HG02884 (cell line): ENCODE data around the gene ARGFX.
"Not testable (repeated sequence)": the region's sequence is repeated elsewhere in the genome, so short reads cannot be mapped to it uniquely, and the experiment has no call there.

Experiments
- ATAC-seq: cut with Tn5 transposase; IDR thresholded peaks from one replicate; pipeline ENCODE4 v1.9.1; 2021; ENCODE audit warnings: mild to moderate bottlenecking, moderate library complexity; ENCODE audit not compliant: unreplicated experiment

The ARGFX gene

GRCh38 chr3:121567649-121568048 lies at the start of gene ARGFX:
TSS of gene ARGFX (plus strand) at chr3:121567949. CDS start at chr3:121570714, 2,765 bp downstream.
- ATAC-seq, result no peak

DNA sequence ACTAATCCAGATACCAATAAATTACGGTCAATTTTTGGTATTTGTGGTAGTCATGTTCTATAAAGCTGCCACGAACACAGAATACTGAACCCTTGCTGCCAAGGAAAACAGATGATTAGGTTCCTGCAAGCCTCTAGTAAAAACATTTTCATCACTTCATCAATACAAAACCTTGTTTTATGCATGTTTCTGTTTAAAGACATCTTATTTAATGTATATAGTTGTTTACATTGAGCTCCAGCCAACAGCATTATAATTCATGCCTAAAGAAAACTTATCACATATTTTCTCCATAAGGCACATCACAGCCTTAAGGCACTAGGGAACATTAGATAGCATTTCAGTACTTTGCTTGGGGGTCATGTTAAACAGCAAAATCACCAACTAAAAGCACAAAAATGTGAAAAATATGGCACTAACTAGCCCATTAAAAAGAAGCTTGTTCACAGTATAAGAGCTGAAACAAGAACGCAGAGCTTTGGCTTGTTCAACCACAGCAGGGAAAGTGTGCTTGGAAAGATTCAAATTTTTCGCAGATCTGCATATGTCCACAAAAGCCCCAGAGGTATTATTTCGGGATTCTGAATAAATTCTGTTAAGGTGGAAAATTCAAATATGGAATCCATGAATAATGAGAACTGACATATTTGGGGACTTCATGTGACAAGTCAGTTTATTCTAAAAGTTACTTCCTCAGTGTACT lies 49.6 kb upstream of the ARGFX start:
- ATAC-seq, result no peak

GRCh38 chr3:121520510-121520909 lies 47.2 kb upstream of the ARGFX start:
- no peak for ATAC-seq

- no peak for ATAC-seq
Measured at GRCh38 chr3:121529308-121529707, 38.4 kb upstream of the ARGFX start.

DNA sequence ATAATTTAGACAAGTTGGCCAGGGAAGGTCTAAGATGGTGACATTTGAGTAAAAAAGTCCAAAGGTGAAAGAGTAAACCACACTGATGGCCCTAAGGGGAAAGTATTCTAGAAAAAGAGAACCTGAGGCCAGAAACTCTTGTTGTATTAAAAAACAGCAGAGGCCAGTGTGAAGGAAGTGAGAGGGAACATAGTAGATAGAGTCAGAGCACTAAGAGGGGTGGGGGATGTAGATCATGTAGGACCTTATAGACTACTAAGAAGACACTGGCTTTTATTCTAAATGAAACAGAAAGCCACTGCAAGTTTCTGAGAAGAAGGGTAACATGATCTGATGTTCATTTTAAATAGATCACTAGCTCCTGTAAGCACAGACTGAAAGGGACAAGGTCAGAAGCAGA lies 36.5 kb upstream of the ARGFX start:
- no peak for ATAC-seq

DNA sequence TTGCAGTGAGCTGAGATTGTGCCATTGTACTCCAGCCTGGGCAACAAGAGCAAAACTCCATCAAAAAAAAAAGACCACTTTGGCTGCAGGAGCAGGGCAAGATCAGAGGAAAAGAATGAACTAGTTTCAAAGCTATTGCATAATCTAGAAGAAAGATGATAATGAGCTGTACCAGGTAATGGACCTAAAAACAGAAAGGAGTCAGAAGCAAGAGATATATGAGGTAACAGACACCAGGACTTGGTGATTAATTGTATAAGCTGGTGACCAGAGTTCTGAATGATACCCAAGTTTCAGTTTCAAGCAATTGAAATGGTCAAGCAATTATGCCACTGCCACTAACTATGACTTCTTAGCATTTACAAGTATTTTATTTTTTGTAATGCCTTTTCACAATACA lies 24.8 kb upstream of the ARGFX start:
- ATAC-seq, result no peak

DNA sequence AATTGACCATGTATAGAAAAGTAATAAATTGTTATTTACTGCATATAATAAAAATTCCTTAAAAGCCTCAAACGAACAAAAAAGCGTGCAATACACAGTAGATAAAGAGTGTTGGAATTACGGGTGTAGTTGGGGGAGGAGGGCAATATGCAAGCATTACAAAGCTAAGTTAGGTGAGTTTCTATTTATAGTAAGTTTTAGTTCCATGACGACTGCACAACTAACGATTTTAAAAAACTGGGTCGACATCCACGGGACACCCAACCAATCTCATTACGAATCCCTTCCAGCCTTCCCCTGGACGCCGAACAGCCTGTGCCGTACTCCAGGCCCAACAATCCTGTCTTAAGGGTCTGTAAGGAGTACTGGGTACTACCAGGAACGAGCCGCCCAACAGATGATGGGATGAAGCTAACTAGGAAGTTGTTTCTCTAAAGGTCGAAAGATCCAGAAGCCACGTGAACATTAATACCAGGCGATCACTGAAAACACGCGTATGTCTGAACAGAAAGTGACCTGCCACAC lies 22.6 kb upstream of the ARGFX start:
- ATAC-seq, result peak; percentile 1

- ATAC-seq, result peak; percentile 82
Measured at GRCh38 chr3:121545574-121546455, 21.9 kb upstream of the ARGFX start, which contains the start of gene POLQ. TSS of gene POLQ (minus strand) at chr3:121545988. CDS start at chr3:121545877, 111 bp downstream.

DNA sequence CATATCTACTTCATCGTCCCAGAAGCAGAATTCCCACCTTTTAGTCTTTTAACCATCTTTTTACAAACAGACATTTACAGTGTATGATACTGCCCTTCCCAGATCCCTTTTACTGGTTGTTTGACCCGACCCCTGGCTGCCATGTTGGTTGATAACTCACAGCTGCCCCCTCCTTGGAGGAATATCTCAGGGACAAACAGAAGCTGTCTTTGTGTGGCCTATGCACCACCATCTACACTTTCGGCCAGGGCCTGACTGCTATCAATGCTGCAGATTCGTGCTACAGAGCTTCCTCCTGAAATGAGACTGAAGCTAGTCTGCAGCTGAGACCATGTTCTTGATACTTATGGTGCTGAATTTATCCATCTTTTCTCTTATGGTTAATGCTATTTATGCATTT lies 15.4 kb upstream of the ARGFX start:
- ATAC-seq, result no peak

DNA sequence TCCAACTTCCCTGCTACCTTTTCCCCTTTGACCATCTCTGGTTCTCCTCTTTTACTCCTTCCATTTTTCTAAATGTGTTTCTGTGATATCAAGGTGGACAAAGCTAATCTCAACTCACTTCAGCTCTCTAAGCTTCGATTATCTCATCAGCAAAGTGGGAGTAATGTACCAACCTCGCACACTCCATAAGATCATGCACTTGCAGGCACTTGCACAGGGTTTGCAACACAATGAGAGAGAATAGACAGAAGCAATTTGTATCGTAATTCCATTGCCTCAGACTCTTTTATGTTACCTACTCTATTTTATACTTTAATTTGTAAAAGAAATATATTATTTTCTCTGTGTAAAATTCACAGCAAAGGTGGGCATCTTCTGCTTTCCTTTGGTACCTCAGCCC lies 15.0 kb upstream of the ARGFX start:
- ATAC-seq, result no peak

- ATAC-seq, result no peak
Measured at GRCh38 chr3:121557426-121557934, 10.3 kb upstream of the ARGFX start.

DNA sequence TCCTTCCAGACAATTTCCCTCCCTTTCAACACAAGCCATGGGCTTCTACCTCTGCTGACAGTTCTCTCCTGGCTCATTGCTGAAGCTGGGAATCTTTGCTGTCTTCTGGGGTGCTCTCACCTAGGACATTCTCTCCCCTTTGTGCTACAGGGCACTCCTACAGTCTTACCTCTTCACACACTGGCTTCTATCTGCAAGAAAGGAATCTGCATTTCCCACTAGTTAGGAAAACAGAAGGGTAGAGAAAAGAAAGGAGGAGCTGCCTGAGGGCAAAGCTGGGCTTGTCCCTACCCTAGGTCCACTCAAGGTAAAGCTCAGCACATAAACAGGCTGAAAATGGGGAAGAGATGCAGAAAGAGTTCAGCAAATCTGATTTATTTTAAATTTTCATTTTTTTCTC lies 5.6 kb upstream of the ARGFX start:
- no peak for ATAC-seq

GRCh38 chr3:121566773-121567172 lies 976 bp upstream of the ARGFX start:
- no peak for ATAC-seq

DNA sequence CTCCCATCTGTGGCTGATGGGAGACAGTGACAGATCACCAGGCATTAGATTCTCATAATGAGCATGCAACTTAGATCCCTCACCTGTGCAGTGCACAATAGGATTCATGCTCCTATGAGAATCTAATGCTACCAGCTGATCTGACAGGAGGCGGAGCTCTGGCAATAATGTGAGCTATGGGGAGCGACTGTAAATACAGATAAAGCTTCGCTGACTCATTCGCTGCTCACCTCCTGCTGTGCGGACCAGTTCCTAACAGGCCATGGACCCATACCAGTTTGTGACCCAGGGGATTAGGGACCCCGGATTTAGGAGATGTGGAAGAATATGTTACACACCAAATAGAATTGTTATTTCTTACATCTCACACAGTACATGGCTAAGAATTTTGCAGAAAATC lies 6.7 kb downstream of the ARGFX start:
- no peak for ATAC-seq

DNA sequence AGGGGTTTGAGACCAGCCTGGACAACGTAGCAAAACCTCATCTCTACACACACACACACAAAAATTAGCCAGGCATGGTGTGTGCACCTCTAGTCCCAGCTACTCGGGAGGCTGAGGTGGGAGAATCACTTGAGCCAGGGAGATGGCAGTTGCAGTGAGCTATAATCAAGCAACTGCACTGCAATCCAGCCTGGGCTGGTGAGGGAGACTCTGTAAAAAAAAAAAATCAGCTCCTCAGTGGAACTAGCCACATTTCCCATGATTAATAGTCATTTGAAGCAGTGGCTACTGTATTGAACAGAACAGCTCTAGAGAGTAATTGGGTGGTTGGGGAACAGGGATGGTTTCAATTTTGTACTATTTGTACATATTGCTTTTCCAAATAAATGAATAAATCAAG lies 13.9 kb downstream of the ARGFX start:
- ATAC-seq, result no peak

DNA sequence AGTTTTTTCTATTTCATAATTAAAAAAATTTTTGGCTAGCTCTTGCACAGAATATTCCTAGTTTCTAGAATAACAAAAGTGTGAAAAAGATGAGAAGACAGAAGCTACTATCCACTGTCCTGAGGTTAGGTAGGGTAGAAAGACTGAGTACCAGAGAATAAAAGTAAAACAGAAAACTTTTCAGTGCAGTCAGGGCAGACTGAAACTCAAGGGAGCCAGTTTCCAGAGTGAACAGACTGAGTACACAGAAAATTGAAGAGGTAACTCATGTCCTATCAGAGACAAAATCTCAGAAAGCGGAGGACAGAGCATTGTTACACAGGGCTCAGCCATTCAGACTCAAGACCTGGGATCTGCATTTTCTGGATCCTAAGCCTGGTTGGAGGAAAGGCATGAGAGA lies 16.7 kb downstream of the ARGFX start:
- no peak for ATAC-seq

- ATAC-seq, result no peak
Measured at GRCh38 chr3:121592856-121593702, 25.3 kb downstream of the ARGFX start, which contains the start of gene FBXO40. TSS of gene FBXO40 (plus strand) at chr3:121593379. CDS start at chr3:121620576, 27,197 bp downstream.

GRCh38 chr3:121593806-121594205 lies 26.1 kb downstream of the ARGFX start:
- not testable (repeated sequence) for ATAC-seq

DNA sequence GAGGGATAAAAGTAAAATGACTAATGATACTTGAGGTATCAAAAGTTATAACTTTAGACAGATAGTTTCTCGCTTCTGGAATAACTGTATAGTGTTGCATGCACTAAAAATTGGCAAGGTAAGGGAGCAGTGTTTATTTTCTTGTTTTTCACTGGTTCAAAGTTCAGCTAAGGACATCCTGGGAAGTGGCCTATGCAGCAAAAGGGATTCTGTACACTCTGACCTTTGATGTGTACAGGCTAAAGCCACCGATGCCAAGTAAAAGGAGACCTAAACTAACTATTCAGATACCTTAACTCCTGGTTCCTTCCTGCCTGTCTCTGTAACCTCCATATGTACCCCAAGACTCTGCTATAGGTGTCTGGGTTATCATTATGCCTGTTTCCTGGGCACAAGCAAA lies 27.1 kb downstream of the ARGFX start:
- ATAC-seq, result no peak

- ATAC-seq, result no peak
Measured at GRCh38 chr3:121595765-121596406, 28.1 kb downstream of the ARGFX start.
